Suprapubic skin (tissue), 3 donors: ENCODE results near the gene ZBTB16.

Experiments used
- CTCF ChIP-seq, 2 donors: fragments of 200-600 bp in 1 of 2; fragments of 450-650 bp in 1 of 2; sonication (generic) in 1 of 2; IDR thresholded peaks; one replicate each; pipeline ENCODE4 v1.5.1; 2016 to 2019; ENCODE audit warnings: antibody characterized with exemption in 2 of 2, mild to moderate bottlenecking in 1 of 2, moderate library complexity in 1 of 2
- POLR2A ChIP-seq, 2 donors: fragments of 450-650 bp; IDR thresholded peaks; one replicate each; pipeline ENCODE4 v1.6.1; 2017; ENCODE audit warnings: antibody characterized with exemption in 2 of 2, mild to moderate bottlenecking in 2 of 2, moderate library complexity in 2 of 2

- TF ChIP-seq POLR2A (IDR thresholded peaks at IDR 0.05) (no peak), CTCF (IDR thresholded peaks at IDR 0.05) (no peak)
These were observed 43.7 kb downstream of the ZBTB16 start for GRCh38 chr11:114102993-114103896.
